MV-4-11 (cell line): ENCODE results near the gene PGBD5.

ENCODE experiments used
- DNase-seq: peaks from one replicate; lab custom pipeline; 2025; lab: John Stamatoyannopoulos, UW

The PGBD5 gene

GRCh38 chr1:230300322-230301301, 125.5 kb downstream of the PGBD5 start:
- DNase-seq, result no peak

- peak; percentile 28 for DNase-seq
Measured at GRCh38 chr1:230299191-230300006, 126.7 kb downstream of the PGBD5 start.

DNA sequence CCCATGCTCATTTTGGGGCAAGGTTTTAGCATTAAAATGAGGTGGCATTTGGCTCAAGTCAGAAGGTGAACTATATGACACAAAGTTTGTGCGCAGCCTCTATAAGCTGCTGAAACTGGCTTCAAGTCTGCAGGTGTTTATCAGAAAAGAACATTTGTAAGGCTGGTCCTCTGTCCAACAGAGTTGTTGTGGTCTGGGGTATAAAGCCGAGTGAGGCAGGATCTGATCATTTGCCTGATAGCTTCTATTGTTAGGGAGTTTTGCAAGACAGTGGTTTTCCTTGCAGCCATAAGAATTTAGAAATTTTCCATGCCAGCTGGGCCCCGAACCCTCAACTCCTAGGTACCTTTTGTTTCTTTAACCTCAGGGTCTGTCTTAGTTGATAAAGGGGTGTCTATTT, 130.8 kb downstream of the PGBD5 start:
- DNase-seq, result no peak

DNA sequence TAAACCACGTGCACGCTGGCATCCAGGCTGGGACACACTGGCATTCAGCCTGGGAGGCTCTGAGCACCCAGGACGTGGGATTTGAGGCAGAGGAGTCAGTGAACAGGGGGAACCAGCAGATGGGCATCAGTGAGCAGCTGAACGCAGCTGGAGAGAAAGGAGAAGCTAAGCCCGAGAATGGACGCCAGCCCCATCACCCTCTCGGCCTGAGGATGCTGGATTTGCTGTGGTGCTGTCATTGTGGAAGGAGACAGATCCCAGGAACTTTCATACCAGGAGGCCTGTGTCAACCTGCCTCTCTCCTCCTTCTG, 132.8 kb downstream of the PGBD5 start:
- DNase-seq, result no peak

DNA sequence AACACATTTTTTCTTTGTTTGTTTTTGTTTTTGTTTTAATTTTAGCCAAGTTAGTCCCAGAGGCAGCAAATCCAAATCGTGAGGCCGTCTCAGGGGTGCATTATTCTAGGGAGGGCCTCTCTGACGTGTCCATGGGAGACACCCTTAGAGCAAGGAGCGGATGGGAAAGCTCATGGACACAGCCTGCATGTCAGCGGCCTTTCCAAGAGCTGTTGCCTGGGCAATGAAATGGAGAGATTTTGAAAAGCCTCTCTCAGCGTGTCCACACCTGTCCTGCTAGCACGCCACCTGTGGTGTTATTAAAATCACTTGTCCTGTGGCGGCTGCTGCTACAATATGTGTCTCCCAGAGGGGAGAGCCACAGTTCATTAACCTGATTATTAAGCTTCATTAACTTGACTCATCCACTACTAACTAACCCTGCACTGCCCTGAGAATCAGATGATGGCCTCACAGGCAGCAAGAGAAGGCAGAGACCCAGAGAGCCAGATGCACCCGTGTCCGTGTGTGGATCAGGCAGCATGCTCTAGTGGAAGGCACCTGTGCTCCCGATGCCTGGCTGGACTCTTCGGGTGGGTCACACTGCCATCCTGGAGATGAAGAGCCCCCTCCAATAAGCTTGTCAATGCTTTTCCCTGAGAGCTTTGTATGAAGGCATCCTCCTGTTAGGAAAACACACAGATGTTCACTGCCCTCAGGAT, 133.3 kb downstream of the PGBD5 start:
- DNase-seq, result no peak

DNA sequence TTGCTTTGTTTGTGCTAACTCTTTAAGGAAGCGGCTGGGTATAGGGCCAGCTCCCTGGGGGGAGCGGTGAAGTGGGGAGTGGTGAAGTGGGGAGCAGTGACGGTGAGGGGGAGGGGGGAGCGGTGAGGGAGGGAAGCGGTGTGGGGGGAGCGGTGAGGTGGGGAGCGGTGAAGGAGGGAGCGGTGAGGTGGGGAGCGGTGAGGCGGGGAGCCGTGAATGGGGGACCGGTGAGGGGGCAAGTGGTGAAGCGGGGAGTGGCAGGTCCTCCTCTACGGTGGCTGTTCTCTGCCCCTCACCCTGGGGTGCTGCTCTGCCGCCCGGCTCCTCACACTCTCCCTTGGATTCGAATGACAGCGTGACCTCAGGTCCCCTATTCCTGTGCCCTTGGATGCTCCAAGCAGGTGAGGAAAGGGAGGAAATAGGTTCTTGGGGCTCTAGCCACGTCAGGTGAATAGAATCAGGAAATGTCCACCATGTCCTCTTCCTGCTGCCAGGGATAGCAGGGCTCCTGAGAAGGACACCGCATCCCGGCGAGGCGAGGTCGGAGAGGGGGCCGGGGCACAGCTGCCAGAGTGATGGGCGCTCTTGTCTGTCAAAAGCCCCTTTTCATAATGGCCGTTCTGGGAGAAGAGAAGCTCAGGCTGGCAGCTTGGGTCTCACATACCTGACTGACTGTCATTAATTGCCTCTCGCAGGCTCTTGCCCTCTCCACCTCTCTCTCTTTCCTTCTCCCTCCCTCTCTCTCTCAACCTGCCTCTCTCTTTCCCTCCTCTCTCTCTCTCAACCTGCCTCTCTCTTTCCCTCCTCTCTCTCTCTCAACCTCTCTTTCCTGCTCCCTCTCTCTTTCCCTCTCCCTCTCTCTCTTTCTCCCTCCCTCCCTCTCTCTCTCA, 134.2 kb downstream of the PGBD5 start:
- no peak for DNase-seq

DNA sequence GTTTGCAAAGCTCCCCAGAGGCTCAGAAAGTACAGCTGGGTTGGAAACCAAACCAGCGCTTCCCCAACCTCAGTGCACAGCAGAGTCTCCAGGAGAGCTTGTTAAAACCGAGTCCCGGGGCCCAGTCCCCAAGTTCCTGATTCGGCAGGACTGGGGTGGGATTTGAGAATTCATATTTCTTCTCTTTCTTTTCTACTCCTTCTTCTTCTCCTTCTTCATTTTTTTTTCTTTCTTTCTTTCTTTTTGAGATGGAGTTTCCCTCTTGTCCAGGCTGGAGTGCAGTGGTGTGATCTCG, 136.8 kb downstream of the PGBD5 start:
- no peak for DNase-seq

GRCh38 chr1:230288641-230289349, 137.3 kb downstream of the PGBD5 start:
- DNase-seq, result no peak

GRCh38 chr1:230287674-230288315, 138.3 kb downstream of the PGBD5 start:
- DNase-seq, result no peak

GRCh38 chr1:230286890-230287269, 139.3 kb downstream of the PGBD5 start:
- no peak for DNase-seq

DNA sequence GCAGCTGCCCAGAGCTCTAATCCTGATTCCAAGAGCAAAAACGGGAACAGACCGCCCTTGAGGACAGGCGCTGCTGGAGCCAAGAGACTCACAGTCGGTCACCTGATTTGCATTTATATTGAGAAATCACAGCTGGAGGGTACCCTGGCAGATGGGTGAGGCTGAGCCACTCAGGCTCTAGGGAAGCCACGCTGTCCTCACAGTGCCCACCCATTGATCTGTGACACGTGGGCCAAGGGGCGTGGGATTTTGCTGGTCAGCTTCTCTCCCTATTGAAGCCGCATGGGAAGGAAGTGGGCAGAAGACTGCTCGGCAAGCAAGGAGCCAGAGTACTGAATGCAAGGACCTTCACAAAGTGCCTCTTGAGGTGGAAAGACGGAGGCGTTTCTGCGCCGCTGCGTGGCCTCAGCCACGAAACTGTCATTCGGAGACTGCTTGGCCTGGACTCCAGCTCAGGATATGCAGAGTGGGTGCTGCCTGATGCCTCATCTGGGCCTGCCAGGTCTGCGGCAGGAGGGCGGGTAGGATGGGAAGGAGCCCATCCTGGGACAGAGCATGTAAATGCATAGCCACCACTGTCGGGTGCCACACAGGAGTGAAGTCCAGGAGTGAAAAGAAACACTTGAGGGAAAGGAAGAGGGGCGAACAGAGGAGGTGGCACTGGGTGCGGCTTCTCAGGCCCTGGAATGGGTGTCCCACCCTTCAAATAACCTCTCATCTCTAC, 139.8 kb downstream of the PGBD5 start:
- DNase-seq, result no peak

DNA sequence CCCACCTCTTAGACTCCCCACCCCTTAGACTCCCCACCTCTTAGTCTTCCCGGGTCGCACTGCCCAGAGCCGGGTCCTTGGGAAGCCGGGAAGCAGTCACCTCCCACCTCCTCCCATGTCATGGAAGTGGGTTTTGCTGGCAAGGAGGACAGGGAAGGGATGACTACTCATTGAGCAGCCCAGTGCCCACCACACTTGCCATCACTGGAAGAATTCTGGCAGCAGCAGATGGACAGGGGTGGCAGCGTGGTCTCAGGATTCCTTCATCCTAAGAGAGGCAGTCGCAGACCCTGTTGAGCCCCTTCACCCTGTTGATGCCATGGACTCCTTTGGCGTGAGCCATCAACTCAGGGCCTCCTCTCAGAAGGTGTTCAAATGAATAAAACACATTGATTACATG, 140.8 kb downstream of the PGBD5 start:
- DNase-seq, result no peak

- no peak for DNase-seq
Measured at GRCh38 chr1:230284891-230285290, 141.2 kb downstream of the PGBD5 start.

DNA sequence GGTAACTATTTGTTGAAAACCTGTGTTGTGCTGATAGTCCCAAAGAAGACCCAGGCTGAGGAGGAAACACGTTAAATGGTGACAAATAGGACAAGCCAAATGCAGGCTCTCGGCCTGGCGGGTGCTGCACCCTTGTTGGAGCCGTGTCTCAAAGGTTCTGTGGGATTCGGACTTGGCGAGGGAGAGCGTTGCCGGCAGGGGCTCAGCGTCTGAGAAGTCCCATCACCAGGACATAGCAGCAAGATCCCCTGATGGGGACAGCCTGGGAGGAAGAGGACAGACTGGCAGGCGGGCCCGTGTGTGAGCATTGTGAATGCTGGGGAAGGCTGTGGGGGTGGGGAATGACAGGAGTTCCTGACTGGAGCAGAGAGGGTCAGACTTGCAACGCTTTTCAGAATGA, 142.5 kb downstream of the PGBD5 start:
- no peak for DNase-seq

GRCh38 chr1:230282157-230282556, 144.0 kb downstream of the PGBD5 start:
- DNase-seq, result no peak

DNA sequence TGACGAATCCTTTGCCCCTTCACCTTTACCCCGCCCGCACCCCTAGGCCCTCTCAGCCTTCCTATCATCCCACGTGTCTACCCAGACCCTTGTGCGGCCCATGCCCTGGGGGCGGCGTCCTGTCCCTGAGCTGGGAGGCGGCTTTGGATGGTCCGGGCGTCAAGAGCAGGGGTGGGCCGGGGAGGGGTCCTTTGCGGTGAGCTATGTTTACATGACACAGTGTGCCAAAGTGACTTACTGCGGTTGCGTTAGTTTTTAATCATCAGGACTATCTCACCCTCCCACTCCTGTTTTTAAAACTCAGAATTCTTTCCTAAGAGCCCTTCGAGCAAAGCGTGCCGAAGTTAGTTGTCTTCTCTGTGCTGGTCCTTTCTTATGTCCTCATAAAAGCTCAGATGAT, 144.6 kb downstream of the PGBD5 start:
- DNase-seq, result no peak

- no peak for DNase-seq
Measured at GRCh38 chr1:230280906-230281413, 145.2 kb downstream of the PGBD5 start.

DNA sequence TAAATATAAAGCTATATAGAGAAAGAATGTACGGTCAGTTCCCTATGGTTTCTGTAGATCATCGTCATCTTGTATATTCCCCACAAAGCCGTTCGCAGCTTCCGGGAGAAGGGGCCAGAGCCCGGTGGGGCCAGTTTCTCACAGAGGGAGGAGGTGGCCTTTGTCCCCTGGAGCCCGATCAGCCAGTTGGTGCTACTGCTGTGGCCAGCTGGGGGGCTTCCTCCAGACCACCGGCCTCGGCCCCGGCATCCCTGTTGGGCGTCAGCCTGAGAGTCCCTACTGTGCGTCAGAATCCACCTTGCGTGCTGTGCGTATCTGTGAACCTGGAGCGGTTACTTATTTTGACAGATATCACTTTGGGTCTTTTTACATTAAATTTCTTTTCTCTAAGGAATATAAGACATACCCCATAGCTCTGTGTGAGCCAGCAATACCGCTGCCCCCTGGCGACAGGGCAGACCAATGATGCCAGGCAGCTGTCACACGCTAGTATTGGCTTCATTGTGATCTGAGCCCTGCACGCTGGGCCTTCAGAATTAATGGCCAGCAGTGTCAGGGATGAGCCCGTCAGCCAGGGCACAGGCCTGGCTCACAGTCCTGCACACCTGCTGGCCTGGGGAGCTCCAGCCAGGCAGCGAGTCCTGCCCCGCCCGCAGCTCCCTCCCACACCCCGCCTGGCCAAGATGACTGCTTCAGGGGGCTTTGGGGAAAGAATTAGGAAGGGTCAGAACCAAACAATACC, 145.9 kb downstream of the PGBD5 start:
- no peak for DNase-seq

GRCh38 chr1:230279583-230279945, 146.6 kb downstream of the PGBD5 start:
- no peak for DNase-seq
